ENCODE results near the gene KMT2B. TPM values are rescaled to one million over a fixed set of nuclear protein-coding genes. Genes with fewer than 3 reads are reported as not detected.

Gene KMT2B
- total and polyA plus RNA-seq, 2 of the 8 experiments (the other 6 are each of a cell fraction or from before 2014, with no cell fraction given): 26.7 to 38.6 TPM

DNA sequence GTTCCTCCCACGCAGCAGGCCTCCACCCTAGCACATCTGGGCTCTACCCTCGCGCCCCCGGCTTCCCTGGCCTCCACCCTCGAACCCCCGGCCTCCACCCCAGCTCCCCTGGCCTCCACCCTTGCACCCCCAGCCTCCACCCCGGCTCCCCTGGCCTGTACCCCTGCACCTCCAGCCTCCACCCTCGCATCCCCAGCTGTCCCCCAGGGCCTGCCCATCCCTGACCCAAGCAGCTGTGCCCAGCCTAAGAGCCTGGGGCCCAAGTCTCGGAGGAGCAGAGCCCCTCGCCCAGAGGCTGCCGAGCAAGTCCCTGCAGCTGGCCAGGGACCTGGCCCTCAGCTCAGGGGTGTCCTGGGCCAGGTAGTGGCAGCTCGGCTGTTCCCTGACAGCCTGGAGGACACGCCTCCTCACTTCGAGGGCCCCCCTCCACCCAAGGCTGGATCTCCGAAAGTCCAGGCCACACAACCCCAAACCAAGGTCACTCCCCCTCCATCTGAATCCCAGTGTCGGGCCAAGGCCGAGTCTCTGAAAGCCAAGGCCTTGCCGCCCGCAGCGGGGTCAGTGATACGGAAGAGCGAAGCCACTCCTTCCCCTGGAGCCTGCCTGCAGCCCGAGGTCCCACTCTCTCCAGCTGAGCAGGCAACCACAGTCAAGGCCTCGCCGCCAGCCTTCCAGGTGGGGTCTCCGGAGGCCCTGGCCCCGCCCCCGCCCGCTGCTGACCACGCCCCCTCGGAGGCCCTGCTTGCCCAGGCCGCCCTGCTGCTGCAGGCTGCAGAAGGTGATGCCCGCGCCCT, 49.7 kb downstream of the KMT2B start (continued):
- TF ChIP-seq BCL11A (IDR thresholded peaks at IDR 0.05; ENCODE audit: low read depth in 2 of 2, low read length in 2 of 2): no peak
- TF ChIP-seq SP4 (IDR thresholded peaks at IDR 0.05; ENCODE audit: low read length): no peak
- TF ChIP-seq TAF1 (IDR thresholded peaks at IDR 0.05; ENCODE audit: low read depth, low read length): 0 out of 2 replicates have a peak, but pooled peaks have one; percentile 24
- no peak for TF ChIP-seq SP2 (IDR thresholded peaks at IDR 0.05; ENCODE audit: low read length)
- TF ChIP-seq, protein P1, sequence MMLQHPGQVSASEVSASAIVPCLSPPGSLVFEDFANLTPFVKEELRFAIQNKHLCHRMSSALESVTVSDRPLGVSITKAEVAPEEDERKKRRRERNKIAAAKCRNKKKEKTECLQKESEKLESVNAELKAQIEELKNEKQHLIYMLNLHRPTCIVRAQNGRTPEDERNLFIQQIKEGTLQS (IDR thresholded peaks at IDR 0.05; ENCODE audit: insufficient read depth, low read depth, low read length): no peak
- TF ChIP-seq SIN3A (conservative IDR thresholded peaks at IDR 0.05 in 1 of 2, IDR thresholded peaks at IDR 0.05 in 1 of 2; ENCODE audit: low read depth in 1 of 2, low read length in 2 of 2): peak in 1 of 2 experiments; percentile 72; a peak in 2 of 4 replicates
- TF ChIP-seq, protein P2, sequence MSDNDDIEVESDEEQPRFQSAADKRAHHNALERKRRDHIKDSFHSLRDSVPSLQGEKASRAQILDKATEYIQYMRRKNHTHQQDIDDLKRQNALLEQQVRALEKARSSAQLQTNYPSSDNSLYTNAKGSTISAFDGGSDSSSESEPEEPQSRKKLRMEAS (IDR thresholded peaks at IDR 0.05): peak; percentile 16; the same call in 1 of the 2 replicates

All from H1 (cell line).